ENCODE measurements around the gene TYW3.

DNA sequence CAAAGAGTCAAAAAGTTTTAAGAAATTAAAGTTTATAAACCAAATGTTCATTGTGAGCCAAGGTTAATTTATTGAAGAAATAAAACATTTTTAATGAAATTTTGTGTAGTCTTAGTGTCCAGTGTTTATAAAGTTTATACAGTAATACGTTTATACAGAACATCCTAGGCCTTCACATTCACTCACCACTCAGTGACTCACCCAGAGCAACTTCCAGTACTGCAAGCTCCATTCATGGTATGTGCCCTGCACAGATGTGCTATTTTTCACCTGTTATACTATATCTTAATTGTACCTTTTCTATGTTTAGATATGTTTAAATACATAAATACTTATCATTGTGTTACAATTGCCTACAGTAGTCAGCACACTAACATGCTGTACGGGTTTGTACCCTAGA lies 33.6 kb downstream of the TYW3 start:
- TF ChIP-seq TAF1 (IDR thresholded peaks at IDR 0.05; ENCODE audit: low read depth) (no peak), FOXM1 (IDR thresholded peaks at IDR 0.05; ENCODE audit: borderline replicate concordance, low read depth) (no peak), YY1 (IDR thresholded peaks at IDR 0.05; ENCODE audit: low read depth) (no peak), EP300 (IDR thresholded peaks at IDR 0.05; ENCODE audit: borderline replicate concordance) (no peak), CEBPB (IDR thresholded peaks at IDR 0.05) (no peak)
- TF ChIP-seq, protein P1, sequence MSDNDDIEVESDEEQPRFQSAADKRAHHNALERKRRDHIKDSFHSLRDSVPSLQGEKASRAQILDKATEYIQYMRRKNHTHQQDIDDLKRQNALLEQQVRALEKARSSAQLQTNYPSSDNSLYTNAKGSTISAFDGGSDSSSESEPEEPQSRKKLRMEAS (IDR thresholded peaks at IDR 0.05) = no peak

Data from Ishikawa (cell line).